NCI-H2171 (cell line): Measurements from ENCODE around the gene AFF2.
"Not testable (repeated sequence)": the region's sequence is repeated elsewhere in the genome, so short reads cannot be mapped to it uniquely, and the experiment has no call there.

Experiments
- DNase-seq: peaks from one replicate; lab custom pipeline; 2025; lab: John Stamatoyannopoulos, UW

Gene AFF2

GRCh38 chrX:148854306-148854705, 353.9 kb downstream of the AFF2 start:
- DNase-seq = no peak

- no peak for DNase-seq
Observed at GRCh38 chrX:148856505-148856904, 356.1 kb downstream of the AFF2 start.

- DNase-seq = no peak
Observed at GRCh38 chrX:148865277-148866210, 365.1 kb downstream of the AFF2 start.

- DNase-seq = no peak
Observed at GRCh38 chrX:148867596-148867995, 367.2 kb downstream of the AFF2 start.

- DNase-seq = no peak
Observed at GRCh38 chrX:148871422-148872160, 371.2 kb downstream of the AFF2 start.

- no peak for DNase-seq
Observed at GRCh38 chrX:148872161-148872535, 371.7 kb downstream of the AFF2 start.

- no peak for DNase-seq
Observed at GRCh38 chrX:148872881-148873280, 372.5 kb downstream of the AFF2 start.

GRCh38 chrX:148874636-148875246, 374.3 kb downstream of the AFF2 start:
- DNase-seq = no peak

- DNase-seq = no peak
Observed at GRCh38 chrX:148878371-148878770, 378.0 kb downstream of the AFF2 start.

- DNase-seq = no peak
Observed at GRCh38 chrX:148885203-148885602, 384.8 kb downstream of the AFF2 start.

- DNase-seq = no peak
Observed at GRCh38 chrX:148893395-148893794, 393.0 kb downstream of the AFF2 start.

- DNase-seq = no peak
Observed at GRCh38 chrX:148902581-148902980, 402.2 kb downstream of the AFF2 start.

GRCh38 chrX:148903176-148903575, 402.8 kb downstream of the AFF2 start:
- no peak for DNase-seq

- no peak for DNase-seq
Observed at GRCh38 chrX:148904421-148905111, 404.1 kb downstream of the AFF2 start.

- DNase-seq = no peak
Observed at GRCh38 chrX:148905400-148905799, 405.0 kb downstream of the AFF2 start.

GRCh38 chrX:148906628-148907027, 406.2 kb downstream of the AFF2 start:
- DNase-seq = not testable (repeated sequence)

GRCh38 chrX:148909758-148910157, 409.3 kb downstream of the AFF2 start:
- no peak for DNase-seq

GRCh38 chrX:148913971-148914370, 413.6 kb downstream of the AFF2 start:
- DNase-seq = no peak

GRCh38 chrX:148914783-148915182, 414.4 kb downstream of the AFF2 start:
- no peak for DNase-seq

- DNase-seq = no peak
Observed at GRCh38 chrX:148915474-148915873, 415.1 kb downstream of the AFF2 start.

- no peak for DNase-seq
Observed at GRCh38 chrX:148917441-148917840, 417.0 kb downstream of the AFF2 start.

- no peak for DNase-seq
Observed at GRCh38 chrX:148923631-148924030, 423.2 kb downstream of the AFF2 start.
